GM21447 (cell line): ENCODE measurements around the gene PRLH.

ENCODE experiments used
- ATAC-seq: cut with Tn5 transposase; IDR thresholded peaks from one replicate; pipeline ENCODE4 v1.9.1; 2021; ENCODE audit not compliant: unreplicated experiment

The PRLH gene

DNA sequence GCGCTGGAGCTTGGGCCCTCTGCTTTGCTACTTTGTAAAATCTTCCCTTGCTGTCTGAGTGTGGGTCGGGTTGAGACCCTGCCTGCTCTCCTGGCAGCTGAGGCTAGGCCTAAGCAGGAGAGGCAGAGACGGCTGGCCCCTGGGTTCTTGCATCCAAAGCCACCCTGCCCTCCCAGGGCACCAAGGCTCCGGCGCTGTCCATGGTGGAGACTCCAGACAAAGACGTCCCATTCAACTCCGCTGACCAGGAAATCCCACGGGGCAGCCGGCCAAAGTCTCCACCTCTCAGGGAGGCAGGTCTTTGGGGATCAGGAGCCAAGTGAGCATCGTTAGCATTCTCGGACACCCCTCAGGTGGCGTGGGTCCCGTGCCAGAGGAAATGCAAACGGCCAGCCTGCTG is 2.6 kb upstream of the PRLH start:
- no peak for ATAC-seq

DNA sequence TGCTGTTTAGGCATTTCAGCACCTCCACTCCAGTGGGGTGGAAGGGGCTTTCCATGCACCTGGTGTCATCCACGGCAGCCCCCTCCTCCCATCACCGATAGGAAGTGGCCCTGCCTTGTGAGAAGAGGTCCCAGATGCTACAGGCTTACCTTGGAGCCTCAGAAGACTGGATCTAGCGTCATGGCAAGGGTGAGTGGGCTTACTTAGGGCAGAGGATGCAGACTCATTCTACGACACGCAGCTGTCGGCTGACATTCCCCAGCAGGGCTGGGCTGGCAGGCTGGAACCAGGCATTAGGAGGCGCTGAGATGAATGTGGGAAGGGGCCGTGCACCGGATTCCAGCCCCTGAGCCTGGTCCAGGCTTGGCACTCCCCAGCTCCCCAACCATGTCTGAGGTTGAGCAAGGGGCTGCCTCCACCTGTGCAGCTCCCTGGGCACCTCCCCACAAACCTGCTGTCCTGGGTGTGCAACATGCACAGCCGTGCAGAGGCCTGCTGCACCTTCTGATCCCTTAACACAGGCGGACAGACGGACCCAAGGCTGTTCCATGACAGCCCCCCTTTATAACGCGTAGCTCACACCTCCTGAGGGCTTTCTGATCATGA is 1.7 kb upstream of the PRLH start:
- ATAC-seq: no peak

DNA sequence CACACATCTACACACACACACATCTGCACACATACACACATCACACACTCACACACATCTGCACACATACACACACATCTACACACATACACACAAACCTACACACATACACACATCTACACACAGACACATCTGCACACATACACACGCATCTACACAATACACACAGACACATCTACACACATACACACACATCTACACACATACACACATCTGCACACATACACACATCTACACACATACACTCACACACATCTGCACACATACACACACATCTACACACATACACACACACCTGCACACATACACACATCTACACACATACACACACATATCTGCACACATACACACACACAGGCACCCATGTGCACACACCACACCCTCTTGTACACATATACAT is 400 bp upstream of the PRLH start:
- no peak for ATAC-seq

DNA sequence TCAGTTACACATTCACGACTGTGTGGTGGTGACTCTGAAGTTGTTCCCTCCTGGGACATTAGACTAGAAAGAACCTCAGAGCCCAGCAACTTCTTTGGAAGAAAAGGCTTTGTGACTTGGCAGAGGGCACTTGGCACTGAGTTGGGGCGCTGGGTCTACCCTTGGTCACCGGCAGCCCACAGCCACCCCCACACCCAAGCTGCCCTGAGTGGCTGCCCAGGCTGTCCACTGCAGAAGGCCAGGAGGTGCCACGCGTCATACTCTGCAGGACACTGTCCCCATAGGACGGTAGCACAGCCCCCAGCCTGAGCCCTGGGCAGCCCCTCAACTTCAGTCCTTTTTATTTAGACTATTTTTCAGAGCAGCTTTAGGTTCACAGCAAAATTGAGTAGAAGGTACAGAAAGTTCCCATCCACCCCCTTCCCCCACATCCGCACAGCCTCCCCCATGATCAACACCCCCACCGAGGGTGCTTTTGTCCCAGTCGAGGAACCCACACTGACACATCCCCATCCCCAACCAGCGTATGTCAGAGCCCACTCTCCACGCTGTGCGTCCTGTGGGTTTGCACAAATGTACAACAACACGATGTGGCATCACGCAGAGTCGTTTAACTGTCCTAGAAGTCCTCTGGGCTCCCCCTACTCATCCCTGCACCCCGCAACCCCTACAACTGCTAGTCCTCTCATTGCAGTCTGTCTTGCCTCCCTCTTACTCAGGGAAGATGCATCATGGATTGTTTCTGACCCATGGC is 1.1 kb downstream of the PRLH start:
- ATAC-seq: no peak

DNA sequence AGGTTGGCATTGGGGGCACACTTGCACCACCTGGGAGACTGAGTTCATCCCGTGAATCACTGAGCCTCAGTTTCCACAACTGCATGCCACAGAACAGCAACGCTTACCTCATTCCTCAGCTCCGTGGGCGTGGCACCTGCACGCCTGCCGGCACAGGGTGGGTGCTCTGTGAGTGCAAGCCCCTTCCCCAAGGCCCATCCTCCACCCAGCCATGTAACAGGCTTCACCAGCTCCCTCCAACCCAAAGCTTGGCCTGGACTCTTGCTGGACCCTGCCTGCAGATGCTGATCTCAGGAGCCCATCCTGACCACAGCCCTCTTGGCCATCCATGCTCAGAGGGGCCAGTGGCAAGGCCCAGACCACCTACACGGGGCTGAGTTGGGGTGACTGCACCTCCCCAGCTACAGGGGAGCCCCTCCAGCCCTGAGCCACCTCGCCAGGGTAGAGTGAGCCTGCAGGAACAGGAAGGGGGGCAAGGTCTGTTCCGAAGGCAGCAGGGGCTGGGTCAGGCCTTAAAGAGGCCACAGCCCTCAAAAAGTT is 1.8 kb downstream of the PRLH start:
- ATAC-seq: no peak

DNA sequence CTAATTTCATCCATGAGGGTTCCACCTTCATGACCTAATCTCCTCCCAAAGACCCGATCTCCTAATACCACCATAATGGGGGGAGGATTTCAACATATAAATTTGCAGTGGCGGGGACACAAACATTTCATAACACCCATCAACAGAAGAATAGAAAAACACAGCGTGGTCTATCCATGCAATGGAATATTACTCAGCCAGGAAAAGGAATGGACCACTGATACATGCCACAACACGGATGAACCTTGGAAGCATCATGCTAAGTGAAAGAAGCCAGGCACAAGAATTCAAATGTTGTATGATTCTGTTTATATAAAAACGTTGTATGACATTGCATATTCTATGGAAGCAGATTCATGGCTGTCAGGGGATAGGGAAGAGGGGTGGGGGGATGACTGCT is 2.7 kb downstream of the PRLH start:
- no peak for ATAC-seq

DNA sequence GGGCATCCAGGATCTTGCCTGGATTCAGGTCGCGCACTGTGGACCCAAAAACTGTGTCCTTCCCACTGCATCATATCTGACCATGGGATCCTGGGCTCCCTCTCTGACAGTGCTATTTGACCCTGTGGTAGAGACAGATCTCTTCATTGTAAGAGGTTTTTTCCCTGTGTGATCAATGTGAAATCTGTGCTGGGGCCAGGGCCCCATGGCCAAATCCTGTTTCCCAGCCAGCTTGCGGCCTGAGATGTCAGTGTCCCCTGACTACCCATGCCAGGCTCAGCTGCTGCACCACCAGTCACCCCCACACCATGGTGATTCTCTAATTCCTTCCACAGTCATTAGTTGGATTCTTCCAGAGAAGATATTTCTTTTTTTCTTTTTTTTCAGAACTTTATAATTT is 3.5 kb downstream of the PRLH start:
- ATAC-seq: no peak

DNA sequence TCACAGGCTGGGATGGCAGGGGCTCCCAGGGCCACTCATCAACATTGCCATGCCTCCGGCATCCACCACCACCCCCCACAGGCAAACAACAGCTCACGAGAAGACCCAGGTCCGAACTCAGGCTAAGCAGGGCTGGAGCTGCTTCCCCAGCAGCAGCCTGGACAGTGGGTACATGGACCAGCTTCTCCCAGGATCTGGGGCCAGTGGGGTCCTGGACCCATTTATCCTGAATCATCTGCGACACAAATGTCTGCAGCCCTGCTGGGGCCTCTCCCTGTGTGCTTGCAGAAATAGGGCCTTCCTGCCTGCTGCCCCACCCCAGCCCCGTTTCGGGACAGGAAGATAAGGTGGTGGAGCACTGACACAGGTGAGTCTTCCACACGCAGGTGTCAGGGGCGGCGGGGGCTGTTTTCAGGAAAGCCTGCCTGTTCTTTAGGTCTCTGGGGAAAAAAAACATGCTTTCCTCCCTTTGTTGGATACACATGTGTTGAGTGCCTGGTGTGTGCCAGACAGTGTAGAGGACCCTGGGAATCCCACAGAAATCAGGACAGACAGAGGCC is 4.5 kb downstream of the PRLH start:
- ATAC-seq: no peak

DNA sequence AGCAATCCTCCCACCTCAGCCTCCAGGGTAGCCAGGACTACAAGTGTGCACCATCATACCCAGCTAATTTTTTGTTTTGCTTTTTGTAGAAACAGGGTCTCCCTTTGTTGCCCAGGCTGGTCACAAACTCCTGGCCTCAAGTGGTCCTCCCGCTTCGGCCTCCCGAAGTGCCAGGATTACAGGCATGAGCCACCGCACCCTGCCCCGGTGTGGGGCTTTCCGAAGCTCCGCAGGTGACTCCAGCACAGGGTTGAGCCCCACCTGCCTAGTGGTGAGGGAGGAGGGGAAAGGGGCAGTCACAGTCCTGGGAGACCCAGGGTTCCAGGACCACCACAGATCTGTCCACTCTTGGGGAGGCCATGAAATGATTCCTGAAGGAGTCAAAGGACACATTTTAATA is 5.2 kb downstream of the PRLH start:
- ATAC-seq: no peak

DNA sequence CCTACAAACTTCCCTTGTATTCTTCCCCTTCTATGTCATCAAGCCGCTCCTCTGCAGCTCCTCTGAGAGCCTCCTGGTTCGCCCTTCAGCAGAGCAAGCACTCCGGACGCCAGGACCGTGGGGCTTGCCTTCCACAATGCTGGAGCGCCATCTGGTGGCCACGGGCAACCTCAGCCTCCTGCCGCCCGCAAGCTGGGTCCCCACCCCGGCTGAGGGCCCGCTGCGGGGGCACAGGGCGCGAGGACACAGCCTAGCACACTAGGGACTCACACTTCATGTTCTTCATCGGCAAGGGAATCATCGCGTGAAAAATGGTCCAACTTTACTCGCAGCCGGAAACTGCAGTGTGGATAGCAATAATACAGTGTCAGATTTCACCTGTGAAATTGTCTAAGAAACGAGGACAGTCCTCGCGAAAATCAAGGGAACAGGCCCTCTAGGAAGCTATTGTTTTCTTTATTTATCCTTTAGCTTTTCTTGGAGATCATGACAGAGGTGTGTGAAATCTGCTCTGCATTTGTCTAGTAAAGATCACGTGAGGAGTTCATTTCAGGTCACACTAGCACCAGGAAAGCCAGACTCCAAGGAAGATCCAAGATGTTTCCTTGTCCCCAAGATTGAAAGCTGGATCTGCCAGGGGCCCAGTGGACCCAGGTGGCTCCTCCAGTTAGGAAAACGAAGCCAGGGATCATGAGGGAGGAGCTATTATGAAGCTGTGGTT is 5.8 kb downstream of the PRLH start:
- ATAC-seq: peak; percentile 89

DNA sequence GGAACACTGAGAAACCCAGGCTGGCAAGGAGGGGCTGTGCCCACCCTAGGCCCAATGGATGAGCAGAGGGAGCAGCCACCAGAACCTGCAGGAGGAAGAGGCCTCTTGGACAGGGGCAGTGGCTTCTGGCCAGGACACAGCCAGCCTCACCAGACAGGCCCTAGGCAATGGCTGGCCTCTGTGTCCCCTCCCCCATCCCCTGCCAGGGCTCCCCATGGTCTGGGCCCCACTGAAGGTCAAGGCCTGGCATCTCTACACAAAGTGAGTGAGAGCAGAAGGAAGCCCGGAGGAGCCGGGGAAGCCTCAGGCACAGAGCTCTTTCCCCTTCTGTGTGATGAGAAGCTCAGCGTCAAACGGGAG is 6.3 kb downstream of the PRLH start:
- ATAC-seq: no peak

DNA sequence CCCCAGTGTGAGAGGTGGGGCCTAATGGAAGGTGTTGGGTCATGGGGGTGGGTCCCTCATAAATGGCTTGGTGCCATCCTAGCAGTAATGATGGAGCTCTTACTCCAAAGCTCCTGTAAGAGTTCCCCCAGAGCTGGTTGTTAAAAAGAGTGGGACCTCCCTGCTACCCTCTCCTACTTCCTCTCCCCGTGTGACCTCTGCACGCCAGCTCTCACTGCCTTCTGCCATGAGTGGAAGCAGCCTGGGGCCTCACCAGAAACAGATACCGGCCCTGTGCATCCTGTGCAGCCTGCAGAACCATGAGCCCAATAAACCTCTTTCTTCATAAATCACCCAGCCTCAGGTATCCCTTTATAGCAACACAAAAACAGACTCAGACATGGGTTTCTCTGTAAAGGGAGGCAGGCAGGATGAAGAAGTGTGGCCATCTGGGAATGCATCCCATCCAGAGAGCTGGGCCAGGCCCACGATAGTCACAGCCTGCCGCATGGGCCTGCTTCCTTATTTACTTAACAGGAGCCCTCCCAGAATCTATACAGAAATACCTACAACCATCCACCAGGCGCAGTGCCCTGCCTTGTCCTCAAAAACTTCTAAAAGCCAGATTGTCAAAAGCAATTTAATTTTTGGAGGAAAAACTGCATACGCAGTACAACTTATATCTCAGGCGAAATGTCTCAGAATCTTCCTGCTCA is 7.5 kb downstream of the PRLH start:
- no peak for ATAC-seq

DNA sequence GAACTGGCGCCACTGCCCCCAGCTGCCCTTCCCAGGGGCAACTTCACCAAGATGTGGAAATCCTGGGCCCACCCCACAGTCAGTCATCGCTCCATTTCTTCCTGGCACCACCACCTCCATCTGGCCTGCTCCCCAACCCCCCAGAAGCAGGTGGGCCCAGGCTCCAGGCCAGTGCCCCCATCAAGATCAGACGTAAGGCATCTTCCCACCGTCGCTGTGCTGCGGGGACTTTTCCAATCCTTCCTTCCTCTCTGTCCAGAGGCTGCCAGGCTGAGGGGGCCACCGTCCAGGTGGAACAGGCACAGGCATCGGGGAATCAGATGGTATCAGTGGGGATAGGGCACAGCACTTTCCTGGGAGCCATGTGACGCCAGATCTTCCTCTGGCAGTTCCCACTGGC is 8.1 kb downstream of the PRLH start:
- ATAC-seq: no peak

DNA sequence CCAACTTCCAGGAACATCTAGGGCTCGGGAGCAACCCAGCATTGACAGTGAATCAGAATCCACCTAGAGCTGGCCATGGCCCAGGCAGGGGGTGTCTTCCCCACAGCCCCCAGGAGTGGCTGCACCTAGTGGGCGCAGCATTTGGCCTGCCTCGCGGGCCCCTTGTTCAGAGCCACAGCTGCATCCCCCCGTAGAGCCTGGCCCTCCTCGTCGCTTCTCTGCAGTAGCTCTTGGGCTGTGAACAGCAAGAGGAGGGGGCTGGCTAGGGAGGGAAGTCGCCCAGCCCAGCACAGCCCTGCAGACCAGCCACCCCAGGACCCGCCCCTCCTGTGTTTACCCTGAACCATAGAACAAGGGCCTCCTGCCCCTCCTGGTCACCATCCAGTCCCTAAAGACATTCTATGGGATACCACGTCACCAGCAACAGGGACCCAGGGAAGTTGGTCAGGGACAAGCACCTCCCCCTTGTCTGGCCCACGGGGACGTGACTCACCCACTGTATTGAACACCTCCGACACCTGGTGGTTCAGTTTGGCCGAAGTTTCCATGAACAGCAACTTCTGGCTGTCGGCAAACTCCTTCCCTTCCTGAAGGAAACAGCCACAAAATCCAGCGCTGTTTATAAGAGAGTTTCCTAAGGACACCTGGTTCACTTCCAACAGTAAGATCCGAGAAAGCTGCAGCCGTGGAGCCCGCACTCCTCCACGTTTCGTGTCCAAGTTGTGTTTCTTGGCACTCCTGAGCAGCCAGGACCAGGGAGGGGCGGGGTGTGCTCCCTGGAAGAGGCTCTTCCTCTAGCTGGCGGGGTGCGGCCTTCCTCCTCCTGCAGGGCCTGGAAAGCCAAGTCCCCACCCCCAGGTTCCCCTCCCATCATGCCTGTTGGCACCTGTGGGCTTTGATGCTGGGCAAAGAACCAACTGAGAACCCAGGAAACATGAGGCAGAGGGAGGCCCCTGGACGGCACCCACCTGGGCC is 8.8 kb downstream of the PRLH start:
- no peak for ATAC-seq

DNA sequence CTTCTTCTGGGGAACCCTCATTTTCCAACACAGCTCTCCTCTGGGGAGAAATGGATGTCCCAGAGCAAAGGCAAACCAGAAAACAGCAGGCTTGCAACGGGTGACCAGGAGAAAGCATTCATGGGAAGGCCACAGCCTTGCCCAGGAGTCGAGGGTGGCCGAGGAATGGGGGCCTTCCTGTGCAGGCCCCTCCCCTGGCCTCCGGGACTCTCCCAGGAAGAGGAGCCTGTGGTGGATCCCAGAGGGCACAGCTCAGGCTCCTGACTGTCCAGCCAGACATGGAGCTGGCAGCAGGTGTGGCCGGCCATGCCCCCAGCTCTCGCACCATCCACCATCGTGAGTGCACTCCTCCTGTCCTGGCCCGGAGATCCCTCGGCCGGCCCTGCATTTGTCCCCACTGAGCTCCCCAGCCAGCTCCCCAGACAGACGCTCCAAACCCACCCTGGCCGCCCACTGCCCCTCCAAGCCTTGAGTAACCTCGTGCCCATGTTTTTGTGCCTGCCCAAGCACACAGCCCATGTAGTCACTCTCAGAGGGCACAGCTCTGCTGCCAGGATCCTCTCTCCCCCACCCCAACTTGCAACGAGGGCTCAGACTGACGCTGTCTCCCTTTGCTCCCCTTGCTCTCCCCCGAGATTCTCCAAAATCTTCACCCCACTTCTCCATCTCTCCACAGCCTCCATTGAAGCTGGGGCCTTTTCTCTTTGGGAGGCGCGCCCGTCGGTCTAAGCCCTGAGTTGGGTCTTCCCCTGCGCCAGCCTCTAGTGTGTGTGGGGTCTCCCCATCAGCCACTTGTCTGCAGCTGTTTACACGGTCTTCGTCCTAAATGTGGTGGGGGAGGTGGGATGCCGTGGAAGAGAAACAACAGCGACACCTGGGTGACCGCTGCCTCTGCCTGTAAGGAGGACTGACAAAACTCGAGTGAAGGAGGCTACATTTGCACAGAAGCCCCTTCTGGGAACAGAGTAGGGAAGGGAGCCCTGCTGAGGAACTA is 9.8 kb downstream of the PRLH start:
- ATAC-seq: no peak

DNA sequence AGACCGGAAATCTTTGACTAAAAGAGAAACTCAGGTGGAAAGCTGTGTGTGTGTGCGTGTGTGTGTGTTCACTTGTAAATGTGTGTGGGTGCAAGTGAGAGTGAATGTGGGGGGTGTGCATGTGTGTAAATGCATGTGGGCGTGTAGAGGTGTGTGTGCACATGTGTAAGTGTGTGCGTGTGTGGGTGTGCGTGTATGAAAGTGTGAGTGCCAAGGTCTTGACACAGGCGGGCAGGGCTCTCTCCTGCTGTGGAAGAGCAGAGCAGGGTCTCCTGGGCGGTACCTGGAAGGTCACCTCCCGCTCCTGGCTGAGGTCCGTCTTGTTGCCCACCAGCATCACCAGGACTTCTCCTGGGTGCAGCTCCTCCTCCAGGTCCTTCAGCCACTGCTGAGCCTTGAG is 10.6 kb downstream of the PRLH start:
- no peak for ATAC-seq

DNA sequence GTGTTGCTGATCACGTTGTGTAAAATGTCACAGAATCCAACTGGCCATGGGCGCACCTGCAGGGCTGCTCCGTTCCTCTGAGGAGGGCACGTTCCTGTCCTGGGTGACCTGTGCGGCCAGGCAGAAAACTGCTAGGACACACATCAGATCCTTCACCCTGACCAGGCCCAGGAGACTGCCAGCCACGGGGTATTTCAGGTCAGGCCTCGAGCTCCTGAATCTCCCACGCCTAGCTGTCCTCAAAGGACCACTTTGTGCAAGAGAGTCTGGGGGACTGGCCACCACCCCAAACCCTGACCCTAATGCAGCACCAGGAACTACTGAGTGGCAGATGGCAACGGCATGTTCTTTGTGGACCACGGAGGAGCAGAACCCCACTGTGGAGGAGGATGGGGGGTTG is 11.1 kb downstream of the PRLH start:
- no peak for ATAC-seq

DNA sequence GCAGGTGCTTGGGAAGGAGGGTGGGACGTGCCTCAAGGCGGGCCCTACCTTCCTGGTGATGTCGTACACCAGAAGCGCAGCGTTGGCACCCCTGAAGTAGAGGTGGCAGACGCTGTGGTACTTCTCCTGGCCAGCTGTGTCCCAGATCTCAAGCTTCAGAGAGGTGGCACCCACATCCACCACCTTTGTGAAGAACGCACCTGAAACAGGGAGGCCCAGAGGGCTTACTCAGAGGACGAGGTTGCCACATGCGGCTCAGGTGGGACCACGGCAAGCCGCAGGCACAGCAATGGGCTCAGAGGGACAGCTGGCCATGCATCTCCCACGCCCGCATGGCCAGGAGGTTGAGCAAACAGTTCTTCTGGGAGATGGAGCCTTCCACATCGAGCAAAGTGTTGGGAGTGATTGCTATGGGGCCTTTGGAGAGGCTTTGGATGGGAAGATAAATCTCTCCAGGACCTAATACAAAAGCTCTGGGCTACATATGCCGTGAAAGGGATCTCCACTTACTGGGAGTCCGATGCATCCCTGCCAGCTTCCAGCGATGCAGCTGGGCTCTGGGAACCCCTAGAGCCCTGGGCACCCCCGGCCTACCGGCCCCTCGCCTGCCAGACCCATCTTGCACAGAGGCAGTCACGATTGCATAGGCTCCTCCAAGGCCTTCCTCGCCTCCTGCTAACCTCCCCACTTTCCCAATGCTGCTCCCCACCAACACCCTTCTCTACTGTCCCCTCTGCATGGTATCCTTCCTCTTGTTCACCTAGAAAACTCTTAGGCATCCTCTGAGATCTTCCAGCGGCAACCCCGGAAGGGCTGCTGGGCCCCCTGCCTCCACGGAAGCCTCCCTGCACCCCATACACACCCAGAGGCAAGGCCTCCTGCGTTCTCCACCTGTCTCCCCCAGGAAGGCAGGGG is 11.8 kb downstream of the PRLH start:
- ATAC-seq: no peak
